ENCODE results near the gene MSMB. TPM values are rescaled to one million over a fixed set of nuclear protein-coding genes. Genes with fewer than 3 reads are reported as not detected.

Gene MSMB
- total RNA-seq, 1 donor from 2014 or later: not detected

DNA sequence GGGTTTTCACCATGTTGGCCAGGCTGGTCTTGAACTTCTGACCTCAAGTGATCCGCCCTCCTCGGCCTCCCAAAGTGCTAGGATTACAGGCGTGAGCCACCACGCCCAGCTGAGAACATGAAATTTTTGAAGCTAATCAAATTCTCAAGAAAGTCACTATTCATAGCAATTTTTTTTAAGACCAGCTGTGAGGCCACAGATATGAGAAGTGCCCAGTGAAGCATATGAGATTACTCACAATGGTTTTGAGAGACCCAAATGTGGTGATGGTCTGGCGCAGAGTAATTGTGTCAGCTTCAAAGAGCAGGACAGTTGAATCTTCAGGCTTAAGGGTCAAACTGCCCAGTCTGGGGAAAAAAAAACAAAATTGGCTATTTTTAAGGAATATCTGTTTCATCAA lies 31.9 kb downstream of the MSMB start:
- Mint-ChIP-seq H3K4me3 (ENCODE audit: unreplicated experiment) (no peak overlapping the region), H3K27ac (ENCODE audit: unreplicated experiment) (no peak overlapping the region), H3K36me3 (ENCODE audit: low read depth) (peaks cover 32% of the 10 kb centered on the region), H3K27me3 (ENCODE audit: low read depth) (no peaks in the 10 kb centered on the region), H3K4me1 (ENCODE audit: low read depth) (peaks cover 21% of the 10 kb centered on the region), H3K9me3 (ENCODE audit: low read depth) (no peaks in the 10 kb centered on the region)
- no peak for DNase-seq (ENCODE audit: low spot score)
- TF ChIP-seq, protein P1, sequence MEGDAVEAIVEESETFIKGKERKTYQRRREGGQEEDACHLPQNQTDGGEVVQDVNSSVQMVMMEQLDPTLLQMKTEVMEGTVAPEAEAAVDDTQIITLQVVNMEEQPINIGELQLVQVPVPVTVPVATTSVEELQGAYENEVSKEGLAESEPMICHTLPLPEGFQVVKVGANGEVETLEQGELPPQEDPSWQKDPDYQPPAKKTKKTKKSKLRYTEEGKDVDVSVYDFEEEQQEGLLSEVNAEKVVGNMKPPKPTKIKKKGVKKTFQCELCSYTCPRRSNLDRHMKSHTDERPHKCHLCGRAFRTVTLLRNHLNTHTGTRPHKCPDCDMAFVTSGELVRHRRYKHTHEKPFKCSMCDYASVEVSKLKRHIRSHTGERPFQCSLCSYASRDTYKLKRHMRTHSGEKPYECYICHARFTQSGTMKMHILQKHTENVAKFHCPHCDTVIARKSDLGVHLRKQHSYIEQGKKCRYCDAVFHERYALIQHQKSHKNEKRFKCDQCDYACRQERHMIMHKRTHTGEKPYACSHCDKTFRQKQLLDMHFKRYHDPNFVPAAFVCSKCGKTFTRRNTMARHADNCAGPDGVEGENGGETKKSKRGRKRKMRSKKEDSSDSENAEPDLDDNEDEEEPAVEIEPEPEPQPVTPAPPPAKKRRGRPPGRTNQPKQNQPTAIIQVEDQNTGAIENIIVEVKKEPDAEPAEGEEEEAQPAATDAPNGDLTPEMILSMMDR (IDR thresholded peaks at IDR 0.05): no peak

DNA sequence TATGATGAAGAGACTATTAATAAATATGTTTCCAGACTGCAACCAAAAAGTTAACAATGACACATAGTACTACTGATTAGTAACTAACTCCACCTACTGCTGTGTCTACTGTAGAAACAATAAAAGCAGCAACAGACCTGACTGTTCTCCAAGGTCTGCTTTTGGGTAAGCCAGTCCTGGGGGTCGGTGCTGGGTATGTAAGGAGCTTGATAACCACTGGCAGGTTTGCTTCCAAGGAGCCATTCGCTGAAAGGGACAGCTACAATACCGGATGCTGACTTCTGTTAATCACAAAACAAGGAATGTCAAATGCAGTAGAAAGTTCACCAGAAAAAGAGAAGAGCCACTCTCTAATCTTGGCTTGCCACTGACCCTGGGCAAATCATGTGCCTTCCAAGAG lies 33.3 kb downstream of the MSMB start:
- peaks cover 4% of the 10 kb centered on the region for H3K9me3 Mint-ChIP-seq (ENCODE audit: low read depth)
- no peak overlapping the region for H3K27ac Mint-ChIP-seq (ENCODE audit: unreplicated experiment)
- no peaks in the 10 kb centered on the region for H3K27me3 Mint-ChIP-seq (ENCODE audit: low read depth)
- H3K4me3 Mint-ChIP-seq (ENCODE audit: unreplicated experiment): no peak overlapping the region
- DNase-seq (ENCODE audit: low spot score): no peak
- H3K4me1 Mint-ChIP-seq (ENCODE audit: low read depth): peaks cover 8% of the 10 kb centered on the region
- TF ChIP-seq, protein P1 (IDR thresholded peaks at IDR 0.05): no peak
- peaks cover 42% of the 10 kb centered on the region for H3K36me3 Mint-ChIP-seq (ENCODE audit: low read depth)

DNA sequence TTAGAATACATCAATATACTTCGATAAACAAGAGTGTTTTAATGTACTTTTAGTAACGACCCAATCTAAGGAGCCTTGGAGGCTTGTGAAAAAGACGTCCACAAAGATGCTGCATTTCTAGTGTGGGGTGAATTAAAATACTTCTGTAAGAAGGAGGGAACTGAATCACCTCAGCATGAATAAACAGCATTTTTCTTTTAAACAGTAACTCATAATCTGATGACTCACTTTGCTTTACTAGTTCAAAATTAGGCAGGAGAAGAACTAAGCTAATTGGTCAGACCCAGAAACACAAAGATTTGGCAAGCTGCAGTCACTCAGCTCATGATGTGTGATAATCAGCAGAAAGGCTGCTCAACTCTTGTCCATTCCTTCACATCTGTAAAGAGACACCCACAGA lies 39.9 kb downstream of the MSMB start:
- peaks cover 4% of the 10 kb centered on the region for H3K4me1 Mint-ChIP-seq (ENCODE audit: low read depth)
- no peak overlapping the region for H3K4me3 Mint-ChIP-seq (ENCODE audit: unreplicated experiment)
- no peak overlapping the region for H3K27ac Mint-ChIP-seq (ENCODE audit: unreplicated experiment)
- no peaks in the 10 kb centered on the region for H3K27me3 Mint-ChIP-seq (ENCODE audit: low read depth)
- no peak for DNase-seq (ENCODE audit: low spot score)
- TF ChIP-seq, protein P1 (IDR thresholded peaks at IDR 0.05): no peak
- peaks cover 45% of the 10 kb centered on the region for H3K36me3 Mint-ChIP-seq (ENCODE audit: low read depth)
- H3K9me3 Mint-ChIP-seq (ENCODE audit: low read depth): peaks cover 4% of the 10 kb centered on the region

DNA sequence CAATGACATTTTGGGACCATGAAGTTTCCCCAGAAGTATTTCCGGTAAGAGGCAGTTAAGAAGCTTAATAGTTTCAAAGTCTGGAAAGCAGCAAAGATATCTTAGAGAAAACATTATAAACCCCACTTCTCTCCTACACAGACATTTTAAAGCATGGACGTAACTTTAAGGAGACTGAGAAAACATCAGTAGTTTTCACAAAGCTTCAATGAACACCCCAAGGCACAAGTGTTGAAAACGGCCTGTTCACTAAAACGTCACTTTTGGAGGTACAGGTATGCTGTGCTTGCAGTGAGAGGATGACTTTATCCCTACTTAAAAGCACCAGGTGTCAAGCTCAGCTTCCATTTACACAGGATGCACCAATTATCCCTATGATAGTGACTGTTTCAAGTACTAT lies 40.7 kb downstream of the MSMB start:
- H3K36me3 Mint-ChIP-seq (ENCODE audit: low read depth): peaks cover 38% of the 10 kb centered on the region
- H3K27me3 Mint-ChIP-seq (ENCODE audit: low read depth): no peaks in the 10 kb centered on the region
- H3K4me1 Mint-ChIP-seq (ENCODE audit: low read depth): peaks cover 4% of the 10 kb centered on the region
- peaks cover 4% of the 10 kb centered on the region for H3K9me3 Mint-ChIP-seq (ENCODE audit: low read depth)
- no peak for DNase-seq (ENCODE audit: low spot score)
- peak overlapping the region; percentile 32 for H3K27ac Mint-ChIP-seq (ENCODE audit: unreplicated experiment)
- H3K4me3 Mint-ChIP-seq (ENCODE audit: unreplicated experiment): no peak overlapping the region
- TF ChIP-seq, protein P1 (IDR thresholded peaks at IDR 0.05): no peak

DNA sequence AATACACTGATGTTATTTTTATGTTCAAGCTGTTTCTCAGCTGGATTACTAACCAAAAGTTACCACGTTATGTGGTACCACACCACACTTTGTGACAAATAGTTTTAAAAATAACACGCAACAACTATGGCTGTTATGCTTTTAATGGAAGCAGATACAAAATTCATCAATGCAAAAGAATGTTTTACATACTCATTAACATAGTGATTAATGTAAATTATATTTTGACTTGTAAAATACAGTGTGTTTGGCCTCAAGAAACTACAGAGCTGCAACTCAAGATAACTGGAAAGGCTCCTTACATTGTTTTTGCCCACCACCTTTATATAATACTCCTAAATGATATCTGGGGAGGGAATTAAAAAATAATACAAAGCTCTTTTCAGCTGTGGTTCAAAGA lies 41.1 kb downstream of the MSMB start:
- TF ChIP-seq, protein P1 (IDR thresholded peaks at IDR 0.05): no peak

More for the DNA sequence above, 41.1 kb downstream of the MSMB start:
- Mint-ChIP-seq H3K27me3 (ENCODE audit: low read depth) (no peaks in the 10 kb centered on the region), H3K4me3 (ENCODE audit: unreplicated experiment) (no peak overlapping the region), H3K9me3 (ENCODE audit: low read depth) (peaks cover 4% of the 10 kb centered on the region), H3K4me1 (ENCODE audit: low read depth) (peaks cover 4% of the 10 kb centered on the region), H3K36me3 (ENCODE audit: low read depth) (peaks cover 37% of the 10 kb centered on the region), H3K27ac (ENCODE audit: unreplicated experiment) (no peak overlapping the region)
- DNase-seq (ENCODE audit: low spot score): no peak
